ENCODE results near the gene CAGE1. TPM values are rescaled to one million over a fixed set of nuclear protein-coding genes. Genes with fewer than 3 reads are reported as not detected.

CAGE1 gene
- total RNA-seq, 1 donor from 2014 or later = not detected

DNA sequence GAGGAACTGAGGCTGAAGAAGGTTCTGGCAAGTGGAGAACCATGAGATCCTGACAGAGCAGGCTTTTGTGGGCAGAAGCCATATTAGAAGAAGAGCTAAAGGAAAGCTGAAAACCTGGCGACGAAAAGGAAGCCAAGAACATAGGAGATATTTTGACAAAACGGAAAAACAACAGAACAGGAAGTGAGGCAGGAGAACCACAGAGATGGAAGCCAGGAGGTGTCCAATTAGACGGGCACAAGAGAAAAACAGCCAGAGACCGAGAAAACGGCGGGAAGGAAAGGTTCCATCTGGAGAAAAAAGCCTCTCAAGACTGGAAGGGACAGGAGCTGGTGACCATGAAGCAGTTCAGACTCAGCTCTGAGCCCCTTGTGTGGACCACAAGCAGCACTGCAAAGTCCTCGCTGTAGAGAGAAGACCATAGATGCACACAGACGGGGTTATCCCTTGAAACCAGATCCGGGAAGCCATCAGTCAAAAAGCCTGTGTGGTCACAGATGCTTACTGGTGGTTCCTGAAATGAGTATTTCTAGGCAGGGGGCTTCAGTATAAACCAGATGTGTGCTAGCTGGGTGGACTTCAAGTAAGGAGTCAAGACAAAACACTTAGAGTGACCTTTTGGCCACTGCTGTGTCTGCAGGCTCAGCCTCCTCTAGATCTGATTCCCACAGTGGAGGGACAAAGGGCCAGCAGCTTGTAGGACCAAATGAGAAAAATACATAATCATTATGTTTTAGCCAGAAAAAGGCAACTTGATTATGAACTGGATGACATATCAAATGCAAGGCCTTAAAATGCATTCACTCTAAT is 107.2 kb downstream of the CAGE1 start:
- H3K4me3 Mint-ChIP-seq (ENCODE audit: low read depth) = no peak overlapping the region
- H3K9me3 Mint-ChIP-seq (ENCODE audit: low read depth) = no peaks in the 10 kb centered on the region
- no peaks in the 10 kb centered on the region for H3K4me1 Mint-ChIP-seq (ENCODE audit: low read depth)
- TF ChIP-seq, protein P1, sequence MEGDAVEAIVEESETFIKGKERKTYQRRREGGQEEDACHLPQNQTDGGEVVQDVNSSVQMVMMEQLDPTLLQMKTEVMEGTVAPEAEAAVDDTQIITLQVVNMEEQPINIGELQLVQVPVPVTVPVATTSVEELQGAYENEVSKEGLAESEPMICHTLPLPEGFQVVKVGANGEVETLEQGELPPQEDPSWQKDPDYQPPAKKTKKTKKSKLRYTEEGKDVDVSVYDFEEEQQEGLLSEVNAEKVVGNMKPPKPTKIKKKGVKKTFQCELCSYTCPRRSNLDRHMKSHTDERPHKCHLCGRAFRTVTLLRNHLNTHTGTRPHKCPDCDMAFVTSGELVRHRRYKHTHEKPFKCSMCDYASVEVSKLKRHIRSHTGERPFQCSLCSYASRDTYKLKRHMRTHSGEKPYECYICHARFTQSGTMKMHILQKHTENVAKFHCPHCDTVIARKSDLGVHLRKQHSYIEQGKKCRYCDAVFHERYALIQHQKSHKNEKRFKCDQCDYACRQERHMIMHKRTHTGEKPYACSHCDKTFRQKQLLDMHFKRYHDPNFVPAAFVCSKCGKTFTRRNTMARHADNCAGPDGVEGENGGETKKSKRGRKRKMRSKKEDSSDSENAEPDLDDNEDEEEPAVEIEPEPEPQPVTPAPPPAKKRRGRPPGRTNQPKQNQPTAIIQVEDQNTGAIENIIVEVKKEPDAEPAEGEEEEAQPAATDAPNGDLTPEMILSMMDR (IDR thresholded peaks at IDR 0.05; ENCODE audit: unreplicated experiment) = no peak
- no peaks in the 10 kb centered on the region for H3K27me3 Mint-ChIP-seq
- H3K36me3 Mint-ChIP-seq (ENCODE audit: insufficient read depth) = peaks cover 6% of the 10 kb centered on the region
- no peak overlapping the region for H3K27ac Mint-ChIP-seq
- DNase-seq (ENCODE audit: low spot score, unreplicated experiment) = no peak

Other genes with a start within 250 kb of the CAGE1 start
- gene SSR1, start 76.5 kb downstream of the CAGE1 start, total RNA-seq = 112 and 113 TPM in 2 replicates
- 28.5 and 28.9 TPM in 2 replicates for gene RIOK1, start 66 bp upstream of the CAGE1 start, total RNA-seq
- 365 and 366 TPM in 2 replicates for gene DSP, start 151.9 kb upstream of the CAGE1 start, total RNA-seq
- gene SNRNP48, start 200.5 kb upstream of the CAGE1 start, total RNA-seq = 19.2 and 20.1 TPM in 2 replicates